Karpas-422 (cell line): ENCODE data around the gene FHL3. TPM values are rescaled to one million over a fixed set of nuclear protein-coding genes. Genes with fewer than 3 reads are reported as not detected.

Experiments
- DNase-seq: peaks from one replicate; pipeline ENCODE4 v3.0.0-alpha.2; 2015
- H2AFZ ChIP-seq: fragments of 200-600 bp; sonication (generic); 2 replicates; pipeline ENCODE4 v1.6.1; 2014; ENCODE audit warnings: antibody characterized with exemption, low read length, mixed read lengths
- H3K27ac ChIP-seq: fragments of 200-600 bp; sonication (generic); 2 replicates; pipeline ENCODE4 v1.5.1; 2014; ENCODE audit warnings: mild to moderate bottlenecking, low read length, moderate library complexity
- H3K27me3 ChIP-seq: fragments of 200-600 bp; sonication (generic); 2 replicates; pipeline ENCODE4 v1.6.1; 2014; ENCODE audit warnings: low read length, mixed read lengths
- H3K36me3 ChIP-seq: fragments of 200-600 bp; sonication (generic); 2 replicates; pipeline ENCODE4 v1.6.1; 2014; ENCODE audit warnings: low read length, mixed read lengths; ENCODE audit not compliant: insufficient read depth
- H3K4me1 ChIP-seq: fragments of 200-600 bp; sonication (generic); 2 replicates; pipeline ENCODE4 v1.6.1; 2014; ENCODE audit warnings: mild to moderate bottlenecking, low read length, mixed read lengths
- H3K4me2 ChIP-seq: fragments of 200-600 bp; sonication (generic); 2 replicates; pipeline ENCODE4 v1.6.1; 2014; ENCODE audit warnings: low read length, low read depth, mild to moderate bottlenecking; ENCODE audit not compliant: poor library complexity, severe bottlenecking
- H3K4me3 ChIP-seq: fragments of 200-600 bp; sonication (generic); 2 replicates; pipeline ENCODE4 v1.5.1; 2014; ENCODE audit warnings: mild to moderate bottlenecking, antibody characterized with exemption, low read length, mixed read lengths
- H3K79me2 ChIP-seq: fragments of 200-600 bp; sonication (generic); 2 replicates; pipeline ENCODE4 v1.6.1; 2014; ENCODE audit warnings: mild to moderate bottlenecking, low read length, mixed read lengths
- H3K9ac ChIP-seq: fragments of 200-600 bp; sonication (generic); 2 replicates; pipeline ENCODE4 v1.6.0; 2014; ENCODE audit warnings: low read length
- H3K9me2 ChIP-seq: fragments of 200-600 bp; sonication (generic), shearing (Covaris generic); replicated peaks from 2 replicates; pipeline ENCODE4 v1.6.0; 2014; ENCODE audit warnings: mild to moderate bottlenecking, low read length, moderate library complexity; ENCODE audit not compliant: insufficient read depth
- H3K9me3 ChIP-seq: fragments of 300-700, 200-600 bp; sonication (generic); 2 replicates; pipeline ENCODE4 v1.6.1; 2014; ENCODE audit warnings: low read length, mixed read lengths
- H4K20me1 ChIP-seq: fragments of 200-600 bp; sonication (generic); 2 replicates; pipeline ENCODE4 v1.6.1; 2014; ENCODE audit warnings: mild to moderate bottlenecking, antibody characterized with exemption, low read length, low read depth; ENCODE audit not compliant: insufficient read depth
- total RNA-seq: library from RNA; depleted of rRNA; stranded (reverse); fragments of >200 nt; shearing (Covaris generic); gene quantifications from 2 replicates; pipeline ENCODE4 v1.2.3, GENCODE V29; 2014; ENCODE audit warnings: low replicate concordance; rRNA removed

FHL3 gene
- total RNA-seq = 4.6 and 10.7 TPM in 2 replicates

GRCh38 chr1:38005195-38006007 lies at the start of gene FHL3:
Gene FHL3 (minus strand): TSS chr1:38005514. CDS start chr1:37999412, 6,102 bp downstream.
- H4K20me1 ChIP-seq = no peaks in the 10 kb centered on the region
- peak within 1 kb of the TSS; percentile 14; the same call in 1 of the 2 replicates for H2AFZ ChIP-seq
- DNase-seq = peak; percentile 65
- peak within 1 kb of the TSS; percentile 64; the same call in 1 of the 2 replicates for H3K4me3 ChIP-seq
- H3K9ac ChIP-seq = peak within 1 kb of the TSS; percentile 60
- H3K9me2 ChIP-seq = no peaks in the 10 kb centered on the region
- no peaks in the 10 kb centered on the region for H3K79me2 ChIP-seq
- no peaks in the 10 kb centered on the region for H3K36me3 ChIP-seq
- H3K9me3 ChIP-seq = no peaks in the 10 kb centered on the region
- no peak within 1 kb of the TSS for H3K27ac ChIP-seq
- 0 out of 2 replicates have a peak, but pooled peaks cover 4% of the 10 kb centered on the region for H3K27me3 ChIP-seq
- peaks cover 10% of the 10 kb centered on the region for H3K4me1 ChIP-seq
- H3K4me2 ChIP-seq = peak within 1 kb of the TSS; percentile 71

GRCh38 chr1:38053416-38054091 lies 48.2 kb upstream of the FHL3 start:
- Histone ChIP-seq H3K9me3 (no peaks in the 10 kb centered on the region), H4K20me1 (no peaks in the 10 kb centered on the region), H2AFZ (no peak overlapping the region), H3K27ac (no peak overlapping the region), H3K79me2 (no peaks in the 10 kb centered on the region), H3K4me1 (peaks cover 20% of the 10 kb centered on the region), H3K9me2 (no peaks in the 10 kb centered on the region), H3K36me3 (no peaks in the 10 kb centered on the region), H3K4me3 (no peak overlapping the region), H3K9ac (no peak overlapping the region), H3K27me3 (no peaks in the 10 kb centered on the region), H3K4me2 (peak overlapping the region; percentile 20)
- DNase-seq = no peak

GRCh38 chr1:38052750-38053415 lies 47.6 kb upstream of the FHL3 start:
- Histone ChIP-seq H3K4me1 (peaks cover 20% of the 10 kb centered on the region), H3K4me2 (peak overlapping the region; percentile 20), H3K9me3 (no peaks in the 10 kb centered on the region), H2AFZ (no peak overlapping the region), H3K36me3 (no peaks in the 10 kb centered on the region), H3K4me3 (no peak overlapping the region), H4K20me1 (no peaks in the 10 kb centered on the region), H3K27ac (no peak overlapping the region), H3K9me2 (no peaks in the 10 kb centered on the region), H3K79me2 (no peaks in the 10 kb centered on the region), H3K9ac (no peak overlapping the region), H3K27me3 (no peaks in the 10 kb centered on the region)
- peak; percentile 82 for DNase-seq

- Histone ChIP-seq H3K9ac (no peak overlapping the region), H3K4me3 (no peak overlapping the region), H3K27me3 (no peaks in the 10 kb centered on the region), H3K27ac (no peak overlapping the region), H3K4me2 (no peak overlapping the region), H3K9me3 (no peaks in the 10 kb centered on the region), H4K20me1 (no peaks in the 10 kb centered on the region), H2AFZ (no peak overlapping the region), H3K9me2 (no peaks in the 10 kb centered on the region), H3K79me2 (no peaks in the 10 kb centered on the region), H3K36me3 (no peaks in the 10 kb centered on the region), H3K4me1 (peaks cover 25% of the 10 kb centered on the region)
- no peak for DNase-seq
These were observed 45.8 kb upstream of the FHL3 start for GRCh38 chr1:38051079-38051543.

- Histone ChIP-seq H3K9me2 (no peaks in the 10 kb centered on the region), H3K4me3 (no peak overlapping the region)
These were observed 45.2 kb upstream of the FHL3 start for GRCh38 chr1:38050397-38051078.

GRCh38 chr1:38047603-38048141 lies 42.4 kb upstream of the FHL3 start:
- Histone ChIP-seq H3K9ac (no peak overlapping the region), H2AFZ (no peak overlapping the region), H3K4me1 (peaks cover 24% of the 10 kb centered on the region), H3K27ac (no peak overlapping the region), H3K27me3 (no peaks in the 10 kb centered on the region), H3K4me3 (no peak overlapping the region), H3K4me2 (no peak overlapping the region), H4K20me1 (no peaks in the 10 kb centered on the region), H3K79me2 (no peaks in the 10 kb centered on the region), H3K9me3 (no peaks in the 10 kb centered on the region), H3K9me2 (no peaks in the 10 kb centered on the region), H3K36me3 (no peaks in the 10 kb centered on the region)
- DNase-seq = no peak

More at GRCh38 chr1:38050397-38051078, 45.2 kb upstream of the FHL3 start:
- Histone ChIP-seq H3K36me3 (no peaks in the 10 kb centered on the region), H3K9ac (no peak overlapping the region), H4K20me1 (no peaks in the 10 kb centered on the region), H3K4me1 (peaks cover 25% of the 10 kb centered on the region), H3K27ac (no peak overlapping the region), H3K9me3 (no peaks in the 10 kb centered on the region), H3K27me3 (no peaks in the 10 kb centered on the region), H2AFZ (no peak overlapping the region), H3K79me2 (no peaks in the 10 kb centered on the region), H3K4me2 (no peak overlapping the region)
- no peak for DNase-seq

- H3K4me2 ChIP-seq = peak overlapping the region; percentile 62
- peaks cover 17% of the 10 kb centered on the region for H3K4me1 ChIP-seq
- H2AFZ ChIP-seq = no peak overlapping the region
- peak; percentile 91 for DNase-seq
- no peaks in the 10 kb centered on the region for H3K79me2 ChIP-seq
- peak overlapping the region; percentile 58; the same call in 1 of the 2 replicates for H3K4me3 ChIP-seq
- H3K9me2 ChIP-seq = no peaks in the 10 kb centered on the region
- no peak overlapping the region for H3K27ac ChIP-seq
- H3K36me3 ChIP-seq = no peaks in the 10 kb centered on the region
- peaks cover 3% of the 10 kb centered on the region; the same call in 1 of the 2 replicates for H4K20me1 ChIP-seq
- no peaks in the 10 kb centered on the region for H3K9me3 ChIP-seq
- H3K27me3 ChIP-seq = no peaks in the 10 kb centered on the region
- H3K9ac ChIP-seq = no peak overlapping the region
These were observed 41.7 kb upstream of the FHL3 start for GRCh38 chr1:38046884-38047602.
